HL-60 (cell line): ENCODE data around the gene SIRPD.

Experiments
- CTCF ChIP-seq: IDR thresholded peaks from one replicate; pipeline ENCODE4 v1.5.1; 2011; ENCODE audit warnings: low read length, control low read depth, inconsistent platforms; ENCODE audit not compliant: insufficient read depth
- POLR2AphosphoS5 ChIP-seq: IDR thresholded peaks from 2 replicates; pipeline ENCODE4 v1.6.1; 2012; ENCODE audit warnings: low read depth
- REST ChIP-seq: IDR thresholded peaks from 2 replicates; pipeline ENCODE4 v1.6.1; 2012; ENCODE audit warnings: low read depth; ENCODE audit not compliant: insufficient replicate concordance

GRCh38 chr20:1486566-1486965 lies 70.9 kb downstream of the SIRPD start:
- TF ChIP-seq CTCF (no peak), POLR2AphosphoS5 (no peak), REST (no peak)
